Retinal pigment epithelial cell (primary cell): ENCODE results near the gene TEX29.

Source experiments
- DNase-seq: peaks from one replicate; pipeline ENCODE4 v3.0.0-alpha.2; 2010; ENCODE audit warnings: low read depth
- H3K4me3 ChIP-seq: 2 replicates; pipeline ENCODE4 v1.5.1; 2011; ENCODE audit warnings: mild to moderate bottlenecking, low read length, control low read depth, moderate library complexity
- TF ChIP-seq, protein P1 (sequence below): conservative IDR thresholded peaks from 2 replicates; pipeline ENCODE4 v1.5.1; 2011; ENCODE audit warnings: low read depth, low read length, control low read depth, inconsistent platforms

Gene TEX29

DNA sequence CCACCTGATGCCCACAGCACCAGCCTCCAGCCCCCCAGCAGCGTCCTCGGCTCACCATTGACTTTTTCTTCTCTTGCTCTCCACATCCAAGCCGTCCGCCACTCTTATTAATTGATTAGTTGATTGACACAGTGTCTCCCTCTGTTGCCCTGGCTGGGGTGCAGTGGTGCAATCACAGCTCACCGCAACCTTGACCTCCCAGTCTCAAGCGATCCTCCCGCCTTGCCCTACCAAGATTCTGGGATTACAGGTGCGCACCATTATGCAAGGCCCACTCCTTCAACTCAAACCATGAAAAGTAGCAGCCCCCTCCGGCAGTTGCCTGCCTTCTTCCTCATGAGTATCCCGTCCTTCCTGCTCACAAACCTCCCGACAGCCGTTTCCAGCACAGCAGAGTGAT, 921 bp upstream of the TEX29 start:
- DNase-seq = no peak
- TF ChIP-seq, protein P1, sequence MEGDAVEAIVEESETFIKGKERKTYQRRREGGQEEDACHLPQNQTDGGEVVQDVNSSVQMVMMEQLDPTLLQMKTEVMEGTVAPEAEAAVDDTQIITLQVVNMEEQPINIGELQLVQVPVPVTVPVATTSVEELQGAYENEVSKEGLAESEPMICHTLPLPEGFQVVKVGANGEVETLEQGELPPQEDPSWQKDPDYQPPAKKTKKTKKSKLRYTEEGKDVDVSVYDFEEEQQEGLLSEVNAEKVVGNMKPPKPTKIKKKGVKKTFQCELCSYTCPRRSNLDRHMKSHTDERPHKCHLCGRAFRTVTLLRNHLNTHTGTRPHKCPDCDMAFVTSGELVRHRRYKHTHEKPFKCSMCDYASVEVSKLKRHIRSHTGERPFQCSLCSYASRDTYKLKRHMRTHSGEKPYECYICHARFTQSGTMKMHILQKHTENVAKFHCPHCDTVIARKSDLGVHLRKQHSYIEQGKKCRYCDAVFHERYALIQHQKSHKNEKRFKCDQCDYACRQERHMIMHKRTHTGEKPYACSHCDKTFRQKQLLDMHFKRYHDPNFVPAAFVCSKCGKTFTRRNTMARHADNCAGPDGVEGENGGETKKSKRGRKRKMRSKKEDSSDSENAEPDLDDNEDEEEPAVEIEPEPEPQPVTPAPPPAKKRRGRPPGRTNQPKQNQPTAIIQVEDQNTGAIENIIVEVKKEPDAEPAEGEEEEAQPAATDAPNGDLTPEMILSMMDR = no peak
- no peak overlapping the region for H3K4me3 ChIP-seq

DNA sequence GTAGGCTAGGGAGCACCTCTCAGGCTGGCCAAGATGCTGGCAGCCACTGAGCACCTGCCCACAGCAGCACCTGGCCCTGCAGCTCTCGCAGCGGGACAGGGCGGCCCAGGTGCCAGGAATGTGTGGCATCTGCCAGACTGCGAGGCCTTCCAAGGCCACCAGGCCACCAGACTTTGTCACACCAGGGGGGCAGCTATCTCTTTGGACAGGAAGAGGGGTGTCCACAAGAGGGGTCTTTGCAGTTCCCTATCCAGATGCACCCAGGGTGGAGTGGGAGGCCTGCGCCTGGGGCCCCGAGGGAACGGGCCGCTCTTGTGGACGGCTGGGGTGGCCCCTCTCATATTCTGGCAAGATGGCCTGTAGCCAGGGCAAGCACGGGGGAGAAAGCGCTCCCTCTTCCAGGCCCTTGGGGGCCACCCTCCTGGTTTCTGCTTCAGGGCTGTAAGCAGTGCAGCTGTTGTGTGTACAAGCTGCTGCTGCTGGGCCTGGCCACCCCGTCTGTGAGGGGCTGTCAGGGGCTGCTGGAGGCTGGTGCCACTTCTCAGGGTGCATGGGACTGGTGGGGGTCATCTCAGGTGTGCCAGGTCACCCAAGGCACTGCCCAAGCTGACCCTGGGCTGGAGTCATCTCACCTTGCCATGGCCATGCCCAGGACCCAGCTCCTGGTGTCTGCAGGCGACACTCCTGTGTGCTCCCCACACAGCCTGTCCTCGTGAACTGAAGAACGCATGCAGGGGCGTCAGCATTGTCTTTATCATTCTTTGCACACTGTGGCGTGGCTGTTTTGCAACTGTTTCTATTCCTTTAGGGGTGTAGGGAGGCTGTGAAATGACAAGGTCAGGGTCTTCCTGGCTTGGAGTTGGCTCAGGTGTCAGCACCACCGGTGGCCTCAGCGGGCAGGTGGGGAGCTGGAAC, 1.8 kb downstream of the TEX29 start:
- DNase-seq = no peak
- no peak overlapping the region for H3K4me3 ChIP-seq
- TF ChIP-seq, protein P1 = no peak

DNA sequence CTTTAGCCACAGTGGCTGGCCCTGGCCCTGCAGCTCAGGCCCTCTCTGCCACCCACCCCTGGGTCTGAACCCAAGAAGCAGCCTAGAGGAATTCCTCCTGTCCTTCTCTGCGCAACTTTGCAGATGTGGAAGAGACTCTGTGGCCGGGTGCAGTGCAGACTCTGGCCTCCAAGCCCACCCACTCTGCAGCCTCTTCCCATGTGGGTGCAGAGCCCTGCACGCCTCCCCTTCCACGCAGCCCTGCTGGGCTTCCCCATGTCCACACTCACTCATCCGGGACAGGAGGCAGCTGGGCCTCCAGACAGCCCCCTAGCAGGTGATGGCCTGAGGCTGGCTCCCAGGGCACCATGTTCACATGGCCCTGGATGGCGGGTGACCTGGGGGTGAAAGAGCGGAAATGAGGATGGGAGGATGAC, 2.5 kb downstream of the TEX29 start:
- H3K4me3 ChIP-seq = no peak overlapping the region
- no peak for DNase-seq
- TF ChIP-seq, protein P1 = no peak

DNA sequence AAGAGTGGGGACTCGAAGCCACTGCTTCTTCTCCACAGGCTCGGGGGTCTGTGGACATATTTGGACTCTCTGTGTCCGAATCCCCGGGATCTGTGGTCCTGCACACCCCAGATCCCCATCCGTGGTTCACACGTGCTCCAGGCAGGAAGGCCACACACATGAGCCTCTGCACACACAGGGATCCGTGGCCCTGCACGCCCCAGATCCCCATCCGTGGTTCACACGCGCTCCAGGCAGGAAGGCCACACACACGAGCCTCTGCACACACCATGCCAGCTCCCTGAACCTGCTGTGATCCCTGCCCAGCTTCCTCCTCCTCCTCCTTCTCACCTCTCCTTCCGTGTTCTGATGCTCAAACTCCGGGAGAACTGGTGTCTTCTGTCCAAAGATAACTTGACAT, 3.1 kb downstream of the TEX29 start:
- no peak for DNase-seq
- no peak overlapping the region for H3K4me3 ChIP-seq
- TF ChIP-seq, protein P1 = no peak

DNA sequence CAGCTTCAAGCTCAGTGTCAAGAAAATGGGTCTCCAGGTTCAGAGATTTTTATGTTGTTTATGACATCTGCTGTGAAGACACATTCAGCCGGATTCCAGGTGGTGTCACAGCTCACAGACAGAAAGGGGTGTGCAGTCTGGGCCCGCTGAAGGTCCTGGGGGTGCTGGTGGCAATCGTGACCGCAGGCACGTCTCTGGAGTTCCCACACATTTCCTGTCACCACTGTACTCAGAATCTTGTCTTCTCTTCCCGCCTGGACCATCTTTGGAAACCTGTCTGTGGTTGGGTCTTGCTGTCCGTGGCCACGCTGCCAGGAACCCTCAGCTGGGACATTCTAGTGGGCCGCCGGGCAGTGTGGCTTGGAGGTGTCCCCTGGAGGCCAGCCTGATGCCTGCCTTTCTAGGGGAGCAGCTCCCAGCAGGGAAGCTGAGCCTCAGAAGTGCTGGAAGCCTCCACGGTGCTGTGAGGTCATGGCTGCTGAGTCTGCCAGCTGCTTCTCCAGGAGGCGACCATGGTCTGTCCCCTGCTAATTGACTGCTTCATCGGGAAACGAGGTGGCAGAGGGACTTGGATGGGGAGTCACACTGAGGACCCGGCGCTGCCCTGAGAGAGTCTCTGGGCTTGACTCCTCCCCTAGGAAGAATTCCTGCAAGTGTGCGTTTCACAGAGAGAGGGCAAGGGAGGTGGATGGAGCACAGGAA, 3.7 kb downstream of the TEX29 start:
- DNase-seq = no peak
- TF ChIP-seq, protein P1 = no peak
- H3K4me3 ChIP-seq = no peak overlapping the region

GRCh38 chr13:111324736-111325135, 4.3 kb downstream of the TEX29 start:
- DNase-seq = no peak
- TF ChIP-seq, protein P1 = no peak
- H3K4me3 ChIP-seq = no peak overlapping the region
